Testis (tissue), 2 donors: ENCODE measurements around the gene PTPA.

Experiments used
- POLR2A ChIP-seq: fragments of 450-650 bp; IDR thresholded peaks from one replicate; pipeline ENCODE4 v1.6.1; 2017; ENCODE audit warnings: antibody characterized with exemption, mild to moderate bottlenecking, moderate library complexity
- TF ChIP-seq, protein P1 (sequence below), 3 experiments: fragments of 450-650 bp in 2 of 3; fragments of 200-600 bp in 1 of 3; sonication (generic) in 1 of 3; IDR thresholded peaks; one replicate each; pipeline ENCODE4 v1.5.1; 2016 to 2019; ENCODE audit warnings: antibody characterized with exemption in 3 of 3, mild to moderate bottlenecking in 2 of 3, moderate library complexity in 1 of 3

DNA sequence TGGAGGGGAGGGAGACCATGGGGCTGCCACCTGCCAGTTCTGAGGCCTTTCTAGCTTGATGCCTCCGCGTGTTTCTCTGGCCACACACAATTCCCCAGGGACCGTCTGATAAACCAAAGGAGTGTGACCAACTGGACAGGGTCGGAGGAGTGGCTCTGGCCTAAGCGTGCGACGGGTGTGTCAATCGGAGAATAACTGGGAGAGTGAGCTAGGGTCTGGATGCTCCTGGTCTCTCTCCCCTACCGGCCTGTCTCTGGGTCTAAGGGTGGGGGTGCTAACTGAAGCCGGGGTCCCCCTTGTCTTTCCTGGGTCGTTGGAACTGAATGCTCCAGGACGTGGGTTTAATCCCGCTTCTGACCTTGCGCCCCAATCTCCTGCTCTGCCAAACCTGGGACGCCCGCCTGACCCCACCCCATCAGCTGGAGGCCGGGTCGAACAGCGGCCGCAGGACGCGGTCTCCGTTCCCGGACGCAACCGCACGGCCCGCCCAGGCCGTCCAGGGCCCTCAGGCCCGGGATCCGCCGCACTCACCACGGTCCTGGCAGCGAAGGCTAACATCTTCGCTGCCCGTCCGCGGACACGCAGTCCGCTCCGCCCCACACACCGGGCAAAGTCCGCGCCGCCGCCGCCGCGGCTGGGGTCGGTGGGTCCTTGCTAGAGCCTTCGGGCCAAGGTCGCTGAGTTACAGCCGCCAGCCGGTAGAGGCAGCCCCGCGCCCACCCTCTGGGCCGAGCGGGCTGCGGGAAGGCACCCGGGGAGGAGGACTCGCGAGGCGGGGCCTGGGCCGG lies 1.1 kb upstream of the PTPA start:
- TF ChIP-seq, protein P1, sequence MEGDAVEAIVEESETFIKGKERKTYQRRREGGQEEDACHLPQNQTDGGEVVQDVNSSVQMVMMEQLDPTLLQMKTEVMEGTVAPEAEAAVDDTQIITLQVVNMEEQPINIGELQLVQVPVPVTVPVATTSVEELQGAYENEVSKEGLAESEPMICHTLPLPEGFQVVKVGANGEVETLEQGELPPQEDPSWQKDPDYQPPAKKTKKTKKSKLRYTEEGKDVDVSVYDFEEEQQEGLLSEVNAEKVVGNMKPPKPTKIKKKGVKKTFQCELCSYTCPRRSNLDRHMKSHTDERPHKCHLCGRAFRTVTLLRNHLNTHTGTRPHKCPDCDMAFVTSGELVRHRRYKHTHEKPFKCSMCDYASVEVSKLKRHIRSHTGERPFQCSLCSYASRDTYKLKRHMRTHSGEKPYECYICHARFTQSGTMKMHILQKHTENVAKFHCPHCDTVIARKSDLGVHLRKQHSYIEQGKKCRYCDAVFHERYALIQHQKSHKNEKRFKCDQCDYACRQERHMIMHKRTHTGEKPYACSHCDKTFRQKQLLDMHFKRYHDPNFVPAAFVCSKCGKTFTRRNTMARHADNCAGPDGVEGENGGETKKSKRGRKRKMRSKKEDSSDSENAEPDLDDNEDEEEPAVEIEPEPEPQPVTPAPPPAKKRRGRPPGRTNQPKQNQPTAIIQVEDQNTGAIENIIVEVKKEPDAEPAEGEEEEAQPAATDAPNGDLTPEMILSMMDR (IDR thresholded peaks at IDR 0.05), result no peak
- no peak for TF ChIP-seq POLR2A
